Adrenal gland (tissue), 12 donors: ENCODE measurements around the gene RIPOR2. TPM values are rescaled to one million over a fixed set of nuclear protein-coding genes. Genes with fewer than 3 reads are reported as not detected.

ENCODE experiments used
- DNase-seq, 7 donors: peaks; one replicate each; pipeline ENCODE4 v3.0.0-alpha.2; 2019 to 2020
- H3K27ac ChIP-seq, 5 donors: fragments of 200-600 bp; sonication (generic) in 4 of 5; 1 replicate in 3 of 5; 2 replicates in 2 of 5; pipeline versions ENCODE4 v1.5.1 to v1.8.0; 2016 to 2020; ENCODE audit warnings: mild to moderate bottlenecking in 1 of 5
- H3K27me3 ChIP-seq: fragments of 200-600 bp; 2 replicates; pipeline ENCODE4 v1.8.0; 2021
- H3K36me3 ChIP-seq, 2 donors: fragments of 200-600 bp; replicated peaks in 1 of 2; 1 replicate in 1 of 2; 2 replicates in 1 of 2; pipeline versions ENCODE4 v1.5.1 to v1.8.0; 2018 to 2022
- H3K4me1 ChIP-seq, 2 donors: fragments of 200-600 bp; replicated peaks in 1 of 2; 1 replicate in 1 of 2; 2 replicates in 1 of 2; pipeline versions ENCODE4 v1.5.1 to v1.8.0; 2018 to 2021
- H3K4me3 ChIP-seq, 4 donors: fragments of 200-600 bp; sonication (generic) in 3 of 4; one replicate each; pipeline ENCODE4 v1.5.1; 2016 to 2018
- H3K9me3 ChIP-seq, 3 donors: fragments of 200-600 bp; sonication (generic) in 1 of 3; replicated peaks in 1 of 3; 1 replicate in 2 of 3; 2 replicates in 1 of 3; pipeline versions ENCODE4 v1.5.1 to v1.8.0; 2016 to 2021
- CTCF ChIP-seq, 6 experiments: fragments of 450-650 bp in 4 of 6; fragments of 200-600 bp in 2 of 6; sonication (generic) in 1 of 6; IDR thresholded peaks; 1 replicate in 5 of 6; 2 replicates in 1 of 6; pipeline versions ENCODE4 v1.5.1 to v1.8.0; 2016 to 2021; ENCODE audit warnings: antibody characterized with exemption in 6 of 6, mild to moderate bottlenecking in 2 of 6, moderate library complexity in 1 of 6
- POLR2A ChIP-seq, 2 donors: fragments of 450-650 bp; IDR thresholded peaks; one replicate each; pipeline ENCODE4 v1.6.1; 2017; ENCODE audit warnings: antibody characterized with exemption in 2 of 2, mild to moderate bottlenecking in 2 of 2, moderate library complexity in 1 of 2
- WGBS, 4 donors: extraction: QIAGEN DNeasy Blood & Tissue Kit in 2 of 4; methylation state at CpG; one replicate each; pipeline versions ENCODE4 v1.1.5 to v1.1.7; 2013 to 2017; 5-methylcytosine and 5-hydroxymethylcytosine counted together
- intact Hi-C, 2 donors: fragments of 100-400 bp; cut with DNase I; formaldehyde crosslinking; loops; one replicate each; pipeline versions ENCODE4 v1.14.1 to v1.15.0; 2022 to 2023
- polyA plus RNA-seq, 3 donors: library from polyadenylated mRNA; stranded (reverse); fragments of 200-250 nt in 2 of 3; fragments of 350-450 nt in 1 of 3; fragmentation: Illumina TruSeq in 1 of 3; extraction: RNeasy Lipid Tissue Mini Kit (QIAGEN cat#74804) in 1 of 3; gene quantifications; one replicate each; pipeline ENCODE4 v1.2.3, GENCODE V29; 2013 to 2014
- total RNA-seq, 9 donors: library from RNA; depleted of rRNA in 4 of 9; stranded (reverse); fragments of >200 nt in 4 of 9; fragments of 120-200 nt in 1 of 9; fragmentation: NEBNext Ultra II Directional in 1 of 9; extraction: Animal tissue kit (Norgen Biotek cat#: 25700) in 1 of 9; gene quantifications; one replicate each; pipeline versions ENCODE4 v1.1.0 to v1.2.4, GENCODE V29; 2013 to 2023
- donor health status: healthy with polysubstance abuse.
- donor health status: Bipolar disorder and iron deficiency.
- donor health status: DM: yes; HTN: yes; CAD: no.
- donor health status: DM: no; HTN: no; CAD: no.
- donor health status: DM: no; HTN: no; CAD: no.
- donor health status: DM: yes; HTN: yes; CAD: no.

Gene RIPOR2
- total and polyA plus RNA-seq, 12 donors, result 1.7 to 16.2 (median 3.9) TPM

GRCh38 chr6:24908650-24909035 lies 27.1 kb downstream of the RIPOR2 start:
- TF ChIP-seq POLR2A (IDR thresholded peaks at IDR 0.05) (no peak), CTCF (IDR thresholded peaks at IDR 0.05) (no peak)
- WGBS, 4 donors, result 49 to 57% (median 51%) methylated on average over 4 of the region's 4 CpGs
- H3K36me3 ChIP-seq, result no peaks in the 10 kb centered on the region
- no peaks in the 10 kb centered on the region for H3K9me3 ChIP-seq
- peaks cover 4 to 8% of the 10 kb centered on the region in 2 donors for H3K4me1 ChIP-seq
- H3K27me3 ChIP-seq, result no peaks in the 10 kb centered on the region
- peak overlapping the region in 2 of 5 donors; percentile 10 to 42 for H3K27ac ChIP-seq
- intact Hi-C loops, result no loop called here
- no peak overlapping the region for H3K4me3 ChIP-seq
- DNase-seq, result no peak

DNA sequence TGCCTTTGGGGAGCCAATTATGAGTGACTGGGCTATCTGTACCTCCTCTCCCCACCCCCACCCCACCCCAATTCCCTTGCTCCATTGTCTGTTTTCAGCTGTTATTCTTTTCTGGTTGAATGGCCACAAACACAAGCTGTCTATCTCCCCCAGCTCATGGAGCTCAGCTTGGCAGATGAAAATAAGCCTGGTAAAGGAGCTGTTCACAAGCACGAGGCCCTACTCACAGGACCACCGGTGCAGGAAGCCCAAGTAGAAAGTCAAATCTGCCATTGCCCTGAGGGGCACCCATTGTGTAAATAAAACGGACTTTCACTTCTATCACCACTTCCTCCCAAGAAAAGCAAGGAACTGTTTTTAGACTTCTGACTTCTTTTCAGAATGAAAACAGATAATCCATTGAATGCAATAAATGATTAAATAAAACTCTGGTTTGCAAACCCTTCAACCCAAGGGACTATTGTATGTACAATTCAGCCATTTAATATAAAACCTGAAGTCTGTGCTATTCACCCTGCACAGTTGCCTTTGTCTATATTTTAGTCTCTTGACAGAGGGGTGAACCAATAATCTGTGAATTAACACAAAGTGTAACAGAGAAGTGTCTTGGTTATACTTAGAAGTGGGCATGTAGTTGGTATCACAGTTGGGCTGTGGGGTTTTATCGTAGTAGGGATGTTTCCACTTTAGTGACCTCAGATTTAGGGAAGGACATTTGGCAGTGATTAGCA lies 27.7 kb downstream of the RIPOR2 start:
- TF ChIP-seq CTCF (IDR thresholded peaks at IDR 0.05), result no peak
- no peak for TF ChIP-seq POLR2A (IDR thresholded peaks at IDR 0.05)
- 36 to 40% (median 37%) methylated on average over 4 of the region's 4 CpGs for WGBS, 4 donors

GRCh38 chr6:24906314-24906713 lies 29.4 kb downstream of the RIPOR2 start:
- TF ChIP-seq CTCF (IDR thresholded peaks at IDR 0.05) (no peak), POLR2A (IDR thresholded peaks at IDR 0.05) (no peak)
- Histone ChIP-seq H3K27ac (no peak overlapping the region), H3K4me1 (peaks cover 3% of the 10 kb centered on the region in 2 donors), H3K27me3 (no peaks in the 10 kb centered on the region), H3K9me3 (no peaks in the 10 kb centered on the region), H3K4me3 (no peak overlapping the region), H3K36me3 (no peaks in the 10 kb centered on the region)
- DNase-seq, result no peak
- intact Hi-C loops, result no loop called here

More for the DNA sequence above, 27.7 kb downstream of the RIPOR2 start:
- H3K27me3 ChIP-seq, result no peaks in the 10 kb centered on the region
- H3K9me3 ChIP-seq, result no peaks in the 10 kb centered on the region
- peak overlapping the region in 3 of 5 donors; percentile 10 to 42 (median 13) for H3K27ac ChIP-seq
- no peak for DNase-seq
- intact Hi-C loops, result no loop called here
- peaks cover 4 to 8% of the 10 kb centered on the region in 2 donors for H3K4me1 ChIP-seq
- H3K4me3 ChIP-seq, result no peak overlapping the region
- no peaks in the 10 kb centered on the region for H3K36me3 ChIP-seq

- Histone ChIP-seq H3K27ac (no peak overlapping the region), H3K9me3 (no peaks in the 10 kb centered on the region), H3K4me1 (peaks cover 0 to 4% of the 10 kb centered on the region in 2 donors), H3K4me3 (no peak overlapping the region), H3K36me3 (no peaks in the 10 kb centered on the region), H3K27me3 (no peaks in the 10 kb centered on the region)
- no peak for DNase-seq
- 30 to 46% (median 32%) methylated on average over 3 of the region's 3 CpGs for WGBS, 4 donors
- no peak for TF ChIP-seq CTCF (IDR thresholded peaks at IDR 0.05)
- no peak for TF ChIP-seq POLR2A (IDR thresholded peaks at IDR 0.05)
- intact Hi-C loops, result no loop called here
Observed at GRCh38 chr6:24905483-24905882, 30.3 kb downstream of the RIPOR2 start.
